IPS-18c (cell line): ENCODE results near the gene MYO5B.
"Not testable (repeated sequence)": the region's sequence is repeated elsewhere in the genome, so short reads cannot be mapped to it uniquely, and the experiment has no call there.

Source experiments
- H3K4me3 ChIP-seq: 2 replicates; pipeline ENCODE4 v1.7.0; 2013; ENCODE audit warnings: low read depth, mild to moderate bottlenecking, low read length, moderate library complexity; ENCODE audit not compliant: insufficient read depth
- H3K9me3 ChIP-seq: one replicate; pipeline ENCODE4 v1.6.1; 2013; ENCODE audit warnings: mild to moderate bottlenecking, low read length, moderate library complexity; ENCODE audit not compliant: control insufficient read depth, insufficient read depth

The MYO5B gene

DNA sequence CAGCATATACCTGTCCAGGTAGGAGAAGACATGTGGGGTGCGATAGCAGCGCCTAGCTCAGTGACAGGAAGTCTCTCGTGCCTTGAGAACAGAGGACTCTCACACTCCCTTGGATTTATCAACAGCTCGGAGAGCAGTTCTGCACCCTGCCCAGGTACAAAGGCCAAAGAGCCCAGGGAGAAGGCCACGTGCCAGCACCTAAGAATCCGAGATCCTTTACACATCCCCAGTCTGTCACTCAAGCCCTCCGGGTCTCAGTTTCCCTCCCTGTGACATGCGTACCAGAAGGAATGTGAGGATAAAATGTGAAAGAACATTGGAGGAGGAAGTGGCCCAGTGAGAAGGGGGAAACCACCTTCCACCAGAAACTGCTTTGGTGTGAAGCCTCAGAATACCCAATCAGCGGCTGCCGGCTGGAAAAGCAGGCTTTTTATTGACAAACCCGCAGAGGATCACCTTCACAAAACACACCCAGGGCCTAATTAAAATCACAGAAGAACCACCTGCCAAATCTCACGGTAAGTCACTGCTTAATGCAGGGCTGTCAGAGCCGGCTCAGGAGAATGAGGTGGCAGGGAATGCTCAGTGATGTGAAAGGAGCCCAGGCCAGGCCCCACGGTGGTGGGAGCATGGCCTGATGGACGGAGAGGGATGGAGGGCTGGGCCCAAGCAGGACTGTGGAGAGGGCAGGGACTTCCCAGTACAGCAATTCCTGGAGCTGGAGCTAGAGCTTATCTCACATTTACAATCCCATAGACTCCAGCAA, 66.3 kb downstream of the MYO5B start:
- no peaks in the 10 kb centered on the region for H3K9me3 ChIP-seq
- no peak overlapping the region for H3K4me3 ChIP-seq

DNA sequence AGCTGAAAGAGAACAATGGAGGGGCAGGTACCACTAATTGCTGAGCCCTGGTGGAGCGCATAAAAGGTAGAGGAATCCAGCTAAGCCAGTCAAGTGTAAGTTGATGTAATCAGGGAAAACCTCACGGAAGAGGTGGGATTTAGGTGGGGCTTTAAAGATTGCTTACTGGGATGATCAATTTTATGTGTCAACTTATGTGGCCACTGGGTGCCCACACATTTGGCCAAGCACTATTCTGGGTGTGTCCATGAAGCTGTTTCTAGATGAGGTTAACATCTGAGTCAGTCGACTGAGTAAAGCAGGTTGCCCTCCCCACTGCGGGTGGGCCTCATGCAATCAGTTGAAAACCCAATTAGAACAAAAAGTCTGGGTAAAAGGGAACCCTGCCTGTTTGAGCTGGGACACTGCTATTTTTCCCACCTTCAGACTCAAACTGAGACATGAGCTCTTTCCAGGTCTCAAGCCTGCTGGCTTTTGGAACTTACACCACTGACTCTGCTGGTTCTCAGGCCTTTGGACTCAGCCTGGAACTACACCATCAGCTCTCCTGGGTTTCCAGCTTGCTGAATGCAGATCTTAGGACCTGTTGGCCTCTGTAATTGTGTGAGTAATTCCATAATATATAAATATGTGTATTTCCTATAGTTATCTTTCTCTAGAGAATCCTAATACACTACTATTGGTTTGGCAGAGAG, 67.3 kb downstream of the MYO5B start:
- Histone ChIP-seq H3K9me3 (no peaks in the 10 kb centered on the region), H3K4me3 (no peak overlapping the region)

DNA sequence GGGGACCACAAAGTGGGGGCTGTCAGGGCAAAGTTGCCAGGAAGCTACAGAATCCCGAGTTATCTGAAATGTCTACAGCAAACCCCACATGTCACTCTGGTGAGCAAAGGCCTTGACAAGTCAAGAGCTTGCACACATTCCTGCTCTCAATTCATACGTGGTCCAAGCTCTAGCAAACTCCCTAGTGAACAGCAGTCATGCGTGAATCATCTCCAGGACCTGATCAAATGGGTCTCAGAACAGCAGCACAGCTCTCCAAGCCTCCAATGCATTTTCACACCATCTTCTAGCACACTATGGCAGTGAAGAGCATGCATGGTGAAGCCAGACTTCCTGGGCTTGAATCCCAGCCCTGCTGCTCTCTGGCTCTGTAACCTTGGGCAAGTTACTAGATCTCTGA, 68.5 kb downstream of the MYO5B start:
- no peak overlapping the region for H3K4me3 ChIP-seq

DNA sequence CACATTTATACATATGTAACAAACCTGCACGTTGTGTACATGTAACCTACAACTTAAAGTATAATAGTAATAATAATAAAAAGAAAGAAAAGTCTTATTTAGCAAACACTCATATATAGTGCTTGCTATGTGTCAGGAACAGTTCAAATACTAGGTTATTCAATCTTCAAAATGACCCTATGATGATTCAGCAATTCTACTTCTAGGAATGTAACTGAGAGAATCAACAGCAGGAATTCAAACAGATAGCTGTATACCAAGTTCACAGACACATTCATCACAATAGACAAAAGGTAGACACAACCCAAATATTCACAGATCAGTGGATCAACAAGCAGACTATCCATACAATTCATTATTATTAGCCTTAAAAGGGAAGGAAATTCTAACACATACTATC, 69.5 kb downstream of the MYO5B start:
- no peak overlapping the region for H3K4me3 ChIP-seq
- H3K9me3 ChIP-seq = no peaks in the 10 kb centered on the region

More for the DNA sequence above, 68.5 kb downstream of the MYO5B start:
- no peaks in the 10 kb centered on the region for H3K9me3 ChIP-seq

DNA sequence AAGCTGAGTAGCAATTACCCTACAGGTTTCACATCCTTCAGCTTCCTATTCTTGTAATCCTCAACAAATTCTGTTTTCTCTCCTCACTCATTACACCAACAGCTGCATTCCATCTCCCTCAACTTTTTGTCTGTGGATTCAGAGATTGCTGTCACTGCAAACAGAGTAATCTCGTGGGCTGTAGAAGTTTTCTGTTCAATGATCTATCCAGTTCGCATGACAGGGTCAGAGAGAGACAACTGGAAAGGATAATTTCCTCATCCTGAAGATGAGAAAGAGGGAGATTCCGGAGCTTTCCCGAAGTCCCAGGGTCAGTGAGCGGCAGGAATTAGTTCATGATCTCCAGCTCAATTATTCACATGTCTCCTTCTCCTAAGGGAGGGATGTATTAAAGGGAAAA, 75.7 kb downstream of the MYO5B start:
- no peak overlapping the region for H3K4me3 ChIP-seq
- H3K9me3 ChIP-seq = no peaks in the 10 kb centered on the region

DNA sequence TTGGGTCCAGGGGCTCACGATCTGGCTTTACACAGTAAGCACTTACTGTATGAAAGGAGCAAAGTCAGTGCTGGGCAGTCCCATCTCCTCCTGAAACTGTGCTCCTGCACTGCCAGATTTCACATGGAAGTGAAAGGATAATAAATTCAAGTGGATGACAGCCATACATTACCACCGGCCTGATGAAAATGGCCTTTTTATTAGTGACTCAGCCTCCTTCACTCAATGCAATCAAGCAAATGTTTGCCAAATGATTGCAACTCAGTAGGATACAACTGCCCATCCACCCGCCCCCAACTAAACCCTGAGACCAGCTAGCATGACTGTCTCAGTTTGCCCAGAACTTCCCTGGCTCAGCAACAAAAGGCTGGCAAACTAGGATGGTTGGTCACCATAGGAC, 77.1 kb downstream of the MYO5B start:
- Histone ChIP-seq H3K4me3 (no peak overlapping the region), H3K9me3 (no peaks in the 10 kb centered on the region)

DNA sequence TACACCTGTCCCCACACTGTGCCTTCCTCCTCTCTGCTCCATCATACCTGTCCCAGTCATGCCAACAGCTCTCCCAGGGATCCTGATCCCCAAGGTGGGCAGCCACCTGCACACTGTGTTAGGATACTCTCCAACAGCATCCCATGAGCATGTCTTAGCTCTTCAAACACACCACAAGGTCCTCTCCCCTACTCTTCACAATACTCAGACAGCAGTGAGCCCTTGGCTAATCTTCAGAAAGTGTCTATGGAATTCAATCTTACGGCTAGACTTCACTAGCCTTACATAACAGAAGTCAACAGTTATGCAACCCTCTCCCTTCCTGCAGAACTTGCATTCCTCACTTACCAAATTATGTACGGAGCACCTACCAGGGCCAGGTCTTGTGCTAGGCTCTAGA, 79.9 kb downstream of the MYO5B start:
- Histone ChIP-seq H3K4me3 (no peak overlapping the region), H3K9me3 (no peaks in the 10 kb centered on the region)

DNA sequence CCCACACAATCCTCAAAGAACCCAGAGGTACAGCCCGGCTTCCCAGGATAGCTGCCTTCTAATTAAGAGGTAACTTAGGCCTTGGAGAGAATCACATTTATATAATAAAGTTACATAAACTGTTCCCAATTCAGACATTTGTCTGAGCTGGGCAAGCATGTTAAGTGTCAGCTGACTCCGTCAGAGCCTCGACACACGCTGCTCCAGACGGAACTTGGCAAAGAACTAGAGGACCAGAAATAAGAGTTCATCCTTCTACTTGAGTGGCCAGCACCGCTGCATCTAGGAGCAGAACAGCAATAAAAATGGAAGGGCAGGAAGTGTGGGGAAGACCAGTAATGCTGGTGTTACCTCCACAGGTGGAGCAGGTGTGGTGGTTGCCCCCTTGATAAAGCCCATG, 80.5 kb downstream of the MYO5B start:
- Histone ChIP-seq H3K9me3 (no peaks in the 10 kb centered on the region), H3K4me3 (no peak overlapping the region)

DNA sequence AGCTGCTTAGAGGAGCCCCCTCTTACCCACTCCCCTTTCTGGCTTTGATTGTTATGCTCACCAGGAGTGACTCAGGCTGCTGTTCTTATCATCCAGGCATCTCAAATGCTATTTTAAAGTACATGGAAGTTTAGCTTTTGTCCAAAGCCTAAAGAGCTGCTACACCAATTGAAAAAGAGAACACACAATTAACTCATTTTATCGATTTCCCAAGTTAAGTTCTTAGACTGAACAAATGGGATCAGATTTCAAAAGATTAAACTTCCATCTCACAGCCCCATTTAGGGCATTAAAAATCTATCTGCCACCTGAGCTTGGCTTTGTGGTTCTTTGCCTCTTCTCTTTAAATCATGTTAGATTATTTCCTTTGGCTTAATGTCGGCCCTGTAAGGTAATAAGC, 81.2 kb downstream of the MYO5B start:
- H3K4me3 ChIP-seq = no peak overlapping the region
- H3K9me3 ChIP-seq = no peaks in the 10 kb centered on the region

DNA sequence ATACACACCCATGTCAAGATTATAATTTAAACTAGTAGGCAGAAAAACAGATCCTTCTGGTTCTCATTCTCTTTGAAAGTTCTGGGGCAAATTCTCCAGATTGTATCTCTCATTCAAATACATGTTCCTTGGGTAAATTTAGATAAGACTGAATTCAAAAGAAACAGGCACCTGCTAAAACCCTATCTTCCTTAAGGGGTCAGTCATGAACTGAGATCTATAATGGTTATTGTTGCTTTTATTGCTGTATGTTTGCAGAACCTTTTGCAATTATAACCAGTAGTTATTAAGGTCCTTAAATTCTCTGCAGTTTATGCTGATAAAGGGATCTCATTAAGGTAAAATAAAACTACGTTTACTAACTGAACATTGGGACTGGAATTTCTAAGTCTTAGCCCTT, 83.5 kb downstream of the MYO5B start:
- Histone ChIP-seq H3K4me3 (no peak overlapping the region), H3K9me3 (no peaks in the 10 kb centered on the region)

DNA sequence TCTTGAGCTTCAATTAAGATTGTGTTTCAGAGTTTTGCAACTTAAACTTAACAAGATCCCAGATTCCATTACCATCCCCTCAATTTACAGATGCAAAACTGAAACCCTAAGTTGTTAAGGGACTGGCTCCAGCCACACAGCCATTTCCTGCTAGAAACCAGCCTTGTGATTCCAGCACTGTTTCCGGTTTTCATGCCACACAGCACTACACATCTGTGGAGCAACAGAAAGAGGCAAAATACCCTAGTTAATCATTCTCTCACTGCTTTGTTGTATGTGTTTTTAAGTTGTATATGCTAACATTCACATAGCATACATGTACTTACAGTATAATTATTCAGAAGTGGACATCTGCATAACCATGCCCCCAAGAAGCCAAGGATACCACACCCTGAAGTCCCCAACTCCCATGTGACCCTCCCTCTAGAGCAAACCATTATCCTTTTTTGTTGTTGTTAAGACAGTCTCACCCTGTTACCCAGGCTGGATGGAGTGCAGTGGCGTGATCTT, 87.4 kb downstream of the MYO5B start:
- Histone ChIP-seq H3K4me3 (no peak overlapping the region), H3K9me3 (no peaks in the 10 kb centered on the region)

DNA sequence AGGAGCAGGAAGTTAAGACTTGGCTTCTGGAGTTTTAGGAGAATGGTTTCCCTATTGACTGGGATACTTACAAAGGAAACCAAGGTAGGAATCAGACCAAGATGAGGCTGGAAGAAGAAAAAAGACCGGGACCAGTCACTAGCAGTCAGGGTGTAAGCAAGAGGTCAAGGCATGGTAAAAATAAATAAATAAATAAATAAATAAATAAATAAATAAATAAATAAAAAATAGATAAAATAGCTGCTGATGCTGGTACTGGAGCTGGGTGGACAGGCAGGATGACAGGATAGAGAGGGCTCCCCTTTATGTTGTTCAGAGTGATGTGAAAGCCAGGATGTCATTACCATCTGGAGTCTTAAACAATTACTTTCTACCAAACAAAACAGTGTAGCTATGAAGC, 89.9 kb downstream of the MYO5B start:
- Histone ChIP-seq H3K9me3 (no peaks in the 10 kb centered on the region), H3K4me3 (no peak overlapping the region)

DNA sequence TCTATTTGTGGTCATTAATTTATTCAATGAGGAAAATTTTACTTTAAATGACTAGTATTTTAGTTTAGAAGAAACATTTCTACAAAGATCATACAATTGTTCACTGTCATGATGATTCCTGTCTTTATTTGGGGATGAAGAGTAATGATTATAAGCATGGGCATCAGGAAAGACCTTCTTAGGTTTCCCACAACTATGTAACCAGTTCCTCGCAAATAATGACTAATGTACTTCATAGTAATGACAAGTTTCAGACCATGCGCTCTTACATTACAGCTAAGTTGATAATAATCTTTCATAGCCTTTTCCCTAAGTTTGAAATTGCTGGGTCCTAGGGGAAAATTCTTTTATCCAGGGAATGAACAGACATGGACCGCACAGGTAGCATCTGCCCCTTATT, 90.5 kb downstream of the MYO5B start:
- H3K4me3 ChIP-seq = no peak overlapping the region
- no peaks in the 10 kb centered on the region for H3K9me3 ChIP-seq

DNA sequence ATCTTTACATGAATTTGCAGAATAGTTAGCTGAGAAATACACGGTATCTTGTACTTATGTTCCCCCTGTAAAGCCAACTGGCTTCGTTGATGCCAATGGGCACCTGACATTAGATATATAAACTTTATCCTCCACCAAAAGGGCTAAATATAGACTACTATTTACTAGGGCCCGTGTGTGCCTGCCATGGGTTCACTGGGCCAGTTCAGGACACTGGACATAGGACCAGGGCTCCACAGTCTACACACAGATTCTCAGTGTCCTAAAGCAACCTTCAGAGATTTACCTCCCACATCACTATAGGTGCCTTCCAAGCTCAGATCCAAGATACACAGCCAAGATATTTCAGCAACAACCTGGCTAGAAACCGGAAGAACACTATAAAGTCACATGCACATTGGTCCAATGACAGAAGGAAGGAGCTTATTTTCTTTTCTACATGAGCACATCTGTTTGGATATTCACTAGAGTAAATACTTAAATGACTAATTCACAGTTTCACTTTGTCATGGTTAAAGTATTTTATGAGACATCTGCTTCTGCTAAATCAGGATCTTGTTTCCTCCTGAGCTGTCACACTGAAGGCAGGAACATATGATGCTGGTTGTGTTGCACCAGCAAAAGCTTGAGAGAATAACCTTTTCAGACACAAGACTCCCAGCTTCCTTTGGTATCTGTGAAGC, 95.1 kb downstream of the MYO5B start:
- Histone ChIP-seq H3K4me3 (no peak overlapping the region), H3K9me3 (no peaks in the 10 kb centered on the region)

DNA sequence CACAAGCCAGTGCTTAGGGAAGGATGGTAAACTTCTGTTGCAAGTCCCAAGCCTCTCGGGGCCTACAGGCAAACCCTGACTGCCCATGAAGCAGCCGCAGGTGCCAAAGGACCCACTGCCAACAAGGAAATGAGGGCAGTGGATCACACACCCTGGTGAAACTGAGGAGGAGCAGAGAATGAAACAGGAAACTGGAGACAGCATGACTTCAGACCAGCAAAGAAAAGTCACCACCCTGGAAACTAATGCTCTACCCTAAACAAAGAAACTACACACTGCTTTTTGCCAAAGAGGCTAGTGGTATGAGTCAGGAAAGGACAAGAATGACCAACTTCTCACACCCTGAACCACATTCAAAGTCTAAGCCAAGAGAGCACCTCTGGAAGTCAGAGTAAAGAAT, 97.2 kb downstream of the MYO5B start:
- Histone ChIP-seq H3K4me3 (no peak overlapping the region), H3K9me3 (no peaks in the 10 kb centered on the region)

DNA sequence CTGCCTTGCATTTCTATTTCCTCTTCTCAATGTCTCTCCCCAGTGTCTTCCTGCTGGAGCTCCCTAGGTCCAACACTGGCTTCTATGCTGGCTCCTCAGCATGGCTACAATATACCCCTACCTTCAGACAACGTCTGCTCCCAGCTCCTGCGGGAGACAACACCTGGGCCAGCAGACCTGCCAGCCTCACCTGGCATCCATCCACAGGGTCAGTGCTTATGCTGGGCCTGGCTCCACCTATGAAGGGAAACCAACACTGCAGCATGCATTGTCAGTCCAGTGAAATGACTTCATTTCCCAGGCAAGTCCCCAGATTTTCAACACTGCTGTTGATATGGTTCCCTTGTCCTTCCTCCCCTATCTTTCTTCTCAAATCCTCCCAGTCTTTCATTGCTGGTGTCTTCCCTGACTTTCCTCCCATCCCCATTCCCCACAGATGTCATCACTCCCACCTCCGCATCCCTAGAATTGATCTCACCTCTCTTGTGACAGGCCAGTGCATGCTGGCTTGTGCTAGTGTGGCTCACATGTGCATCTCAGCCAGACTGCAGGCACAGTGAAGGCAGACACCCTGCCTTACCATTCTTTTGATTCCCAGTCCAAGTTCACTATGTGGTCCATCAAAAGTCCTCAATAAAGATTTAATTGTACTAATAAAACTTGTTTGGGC, 98.0 kb downstream of the MYO5B start:
- H3K4me3 ChIP-seq = no peak overlapping the region
- no peaks in the 10 kb centered on the region for H3K9me3 ChIP-seq

DNA sequence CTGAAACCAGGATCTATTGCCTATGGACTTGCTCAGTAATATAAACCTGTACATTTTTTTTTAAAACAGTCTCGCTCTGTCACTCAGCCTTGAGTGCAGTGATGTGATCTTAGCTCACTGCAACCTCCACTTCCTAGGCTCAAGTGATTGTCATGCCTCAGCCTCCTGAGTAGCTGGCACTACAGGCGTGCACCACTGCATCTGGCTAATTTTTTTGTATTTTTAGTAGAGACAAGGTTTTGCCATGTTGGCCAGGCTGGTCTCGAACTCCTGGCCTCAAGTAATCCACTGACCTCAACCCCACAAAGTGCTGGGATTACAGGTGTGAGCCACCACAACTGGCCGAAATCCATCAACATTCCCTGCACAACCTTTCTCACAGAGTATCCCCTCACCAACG, 100.2 kb downstream of the MYO5B start:
- not testable (repeated sequence) for H3K9me3 ChIP-seq, H3K4me3 ChIP-seq
